Renal cortex interstitium (tissue), 11 donors: ENCODE measurements around the gene ZNF473. TPM values are rescaled to one million over a fixed set of nuclear protein-coding genes. Genes with fewer than 3 reads are reported as not detected.

Experiments
- DNase-seq, 11 donors: peaks; one replicate each; pipeline ENCODE4 v3.0.0-alpha.2; 2013; ENCODE audit warnings: low read depth in 9 of 11, low spot score in 4 of 11; ENCODE audit errors: extremely low read depth in 1 of 11
- polyA plus RNA-seq, 3 donors: library from polyadenylated mRNA; unstranded; fragments of 120-200 nt; gene quantifications; one replicate each; pipeline ENCODE4 v1.2.1, GENCODE V29; 2013; ENCODE audit not compliant: insufficient read length in 3 of 3

ZNF473 gene
- polyA plus RNA-seq, 3 donors, result 16.5 to 19.0 (median 16.5) TPM

DNA sequence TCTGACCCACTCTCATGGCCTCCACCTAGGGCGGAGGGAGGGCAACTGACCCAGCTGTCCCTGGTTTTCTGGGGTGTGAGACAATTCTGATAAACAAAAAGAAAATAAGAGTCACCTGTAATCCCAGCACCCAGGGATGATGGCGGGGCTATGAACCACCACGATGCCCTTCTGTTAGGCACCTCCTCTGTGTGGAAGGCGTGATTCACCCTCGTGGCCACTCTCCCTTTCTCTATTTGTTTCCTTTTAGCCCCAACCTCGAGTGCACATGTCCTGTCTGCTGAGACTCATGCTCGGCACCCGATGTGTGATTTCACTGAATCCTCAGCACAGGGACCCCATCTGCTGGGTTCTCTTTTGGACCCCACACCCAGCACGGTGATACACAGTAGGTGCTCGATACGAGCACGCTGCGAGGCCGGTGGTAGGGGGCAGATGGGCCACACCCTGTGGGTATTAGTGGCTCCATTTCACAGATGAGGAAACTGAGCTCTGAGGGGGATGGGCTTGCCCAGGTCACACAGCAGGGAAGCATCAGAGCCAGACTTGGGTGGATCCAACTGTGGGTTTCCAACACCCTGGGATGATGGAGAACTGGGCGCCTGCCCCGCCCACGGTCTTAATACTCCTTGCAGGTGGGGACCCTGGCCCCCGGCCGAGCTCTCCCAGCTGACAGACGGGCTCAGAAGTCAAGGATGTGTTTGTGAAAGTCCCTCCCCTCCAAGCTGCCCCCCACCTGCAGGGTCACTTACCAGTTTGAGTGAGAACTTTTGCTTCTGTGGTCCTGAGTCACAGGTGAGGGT lies 25.6 kb upstream of the ZNF473 start:
- no peak for DNase-seq

DNA sequence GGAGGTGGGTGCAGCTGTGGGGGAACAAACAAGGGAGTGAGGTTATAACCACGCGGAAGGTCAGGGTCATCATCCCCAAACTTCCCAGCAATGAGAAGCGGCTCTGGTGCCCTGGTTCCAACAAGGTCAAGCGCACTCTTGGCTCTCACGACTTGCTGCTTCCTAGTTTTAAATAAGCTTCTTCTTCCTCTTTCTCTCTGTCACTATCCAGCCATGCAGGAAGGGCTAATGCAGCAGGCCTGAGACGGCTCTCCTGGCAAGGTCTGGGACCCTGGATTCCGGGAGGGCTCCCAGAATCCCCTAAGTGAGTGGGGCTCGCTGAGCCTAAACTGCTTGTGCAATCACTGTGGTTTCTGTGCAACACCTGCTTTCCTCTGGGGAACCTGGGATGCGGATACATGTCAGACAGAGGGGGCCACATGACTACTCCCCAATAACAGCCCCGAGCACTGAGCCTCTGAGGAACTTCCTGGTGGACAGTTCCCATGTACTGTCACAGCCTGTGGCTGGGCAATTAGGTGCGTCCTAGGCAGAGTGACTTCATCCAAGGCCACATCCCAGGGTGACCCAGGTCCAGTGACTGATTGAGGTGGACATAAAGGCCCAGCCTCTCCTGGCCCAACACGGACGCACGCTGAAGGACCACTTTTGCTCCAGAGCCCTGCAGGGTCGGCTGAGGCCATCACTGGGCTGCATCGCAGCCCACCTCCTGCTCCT lies 24.8 kb upstream of the ZNF473 start:
- DNase-seq, result no peak

DNA sequence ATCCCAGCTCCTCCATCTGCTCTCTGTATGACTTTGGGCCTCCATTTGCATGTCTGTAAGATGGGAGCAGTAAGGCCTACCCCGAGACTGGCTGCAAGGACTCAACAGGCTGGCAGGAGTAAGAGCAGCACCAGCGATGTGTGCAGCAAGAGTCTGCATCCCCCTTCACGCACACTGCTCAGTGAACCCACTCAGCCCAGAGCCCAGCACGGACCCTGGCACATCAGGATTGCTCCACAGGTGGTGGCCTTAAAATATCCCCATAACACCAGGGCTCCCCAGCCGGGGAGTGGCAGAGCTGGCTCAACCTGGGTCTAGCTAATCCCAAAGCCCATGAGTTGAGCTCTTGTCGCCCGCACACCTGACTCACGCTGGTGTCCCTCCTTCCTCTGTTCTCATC lies 24.0 kb upstream of the ZNF473 start:
- DNase-seq, result no peak

DNA sequence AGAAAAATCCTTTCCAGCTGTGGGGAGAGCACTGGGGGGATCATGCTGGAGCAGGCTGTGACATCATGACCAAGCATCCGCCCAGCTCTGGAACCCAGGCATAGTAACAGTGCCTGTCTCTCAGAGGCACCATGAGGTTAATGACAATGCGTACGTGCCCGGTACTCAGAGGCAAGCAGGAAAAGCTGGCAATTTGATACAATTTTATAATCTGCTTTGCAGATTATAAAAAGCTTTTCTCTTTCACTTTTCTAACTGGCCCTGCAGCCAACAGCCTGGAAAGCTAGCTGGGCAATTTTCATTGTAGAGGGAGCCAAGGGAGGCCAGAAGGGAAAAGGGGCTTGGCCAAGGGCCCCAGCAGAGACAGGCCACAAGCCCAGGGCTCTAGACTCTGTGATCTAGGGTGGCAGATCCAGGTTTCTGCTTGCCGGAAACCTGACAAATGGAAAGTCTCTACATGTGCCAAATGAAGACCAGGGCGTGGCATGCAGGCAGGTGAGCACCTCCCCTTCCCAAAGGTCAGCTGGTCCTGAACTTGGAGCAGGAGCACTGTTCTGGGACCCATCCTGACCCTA lies 23.3 kb upstream of the ZNF473 start:
- no peak for DNase-seq

DNA sequence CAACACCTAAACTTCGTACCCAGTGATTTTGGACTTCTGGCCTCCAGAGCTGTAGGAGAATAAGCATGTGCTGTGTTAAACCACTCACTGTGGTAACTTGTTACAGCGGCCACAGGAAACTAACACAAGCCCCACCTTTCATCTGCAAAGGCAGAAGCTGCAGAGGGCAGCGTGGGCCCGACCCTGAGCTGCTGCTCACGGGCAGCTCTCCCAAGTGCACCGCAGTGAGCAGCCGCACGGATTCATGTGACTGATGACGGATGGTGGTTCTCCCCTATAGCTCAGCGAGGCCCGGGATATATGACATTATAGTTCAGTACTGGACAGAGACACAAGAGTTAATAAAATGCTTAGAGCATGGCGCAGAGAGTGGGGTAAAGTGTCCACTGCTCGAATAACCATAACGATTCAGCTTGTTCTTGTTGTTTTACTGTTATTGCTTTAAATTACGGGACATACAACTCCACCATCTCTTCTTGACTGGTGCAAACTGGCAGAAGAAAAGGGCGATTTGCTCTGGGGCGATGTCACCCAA lies 22.5 kb upstream of the ZNF473 start:
- DNase-seq, result no peak

DNA sequence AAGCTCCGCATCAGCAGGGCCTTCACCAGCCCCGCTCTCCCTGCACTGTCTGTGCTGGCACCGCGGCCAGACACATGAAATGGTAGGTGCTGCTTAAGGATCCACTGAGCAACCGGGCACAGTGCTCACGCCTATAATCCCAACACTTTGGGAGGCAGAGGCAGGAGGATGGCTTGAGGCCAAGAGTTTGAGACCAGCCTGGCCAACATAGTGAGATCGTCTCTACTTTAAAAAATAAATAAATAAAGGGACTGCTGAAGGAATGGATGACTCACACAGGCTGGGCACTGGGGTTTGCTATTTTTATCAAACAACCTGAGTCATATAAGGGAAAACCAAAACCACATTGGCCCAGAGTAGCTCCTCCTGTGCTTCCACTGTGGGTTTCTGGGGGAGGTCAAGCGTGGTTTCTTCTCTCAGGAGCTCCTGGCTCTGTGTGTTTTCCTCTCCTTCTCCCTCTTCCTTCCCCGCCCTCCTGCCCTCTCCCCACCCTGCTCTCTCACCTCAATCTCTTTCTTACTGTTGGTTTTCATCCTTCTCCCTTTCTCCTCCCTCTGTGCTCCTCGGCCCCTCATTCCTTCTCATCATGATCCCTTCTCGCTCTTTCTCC lies 21.9 kb upstream of the ZNF473 start:
- no peak for DNase-seq

DNA sequence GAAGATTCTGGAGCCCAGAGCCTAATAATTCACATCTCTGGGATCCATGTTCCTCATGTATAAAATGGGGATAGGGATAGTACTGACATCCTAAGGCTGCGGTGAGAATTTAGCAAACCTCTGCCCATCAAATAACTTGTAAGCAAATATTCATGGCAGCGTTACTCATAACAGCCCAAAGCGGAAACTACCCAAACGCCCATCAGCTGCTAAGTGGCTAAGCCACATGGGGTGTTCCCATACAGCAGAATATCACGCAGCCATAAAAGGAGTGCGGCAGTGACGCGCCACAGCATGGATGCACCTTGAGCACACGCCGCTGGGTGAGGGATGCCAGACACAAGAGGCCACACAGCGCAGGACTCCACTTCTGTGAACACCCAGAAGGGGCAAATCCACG lies 20.4 kb upstream of the ZNF473 start:
- DNase-seq, result no peak

DNA sequence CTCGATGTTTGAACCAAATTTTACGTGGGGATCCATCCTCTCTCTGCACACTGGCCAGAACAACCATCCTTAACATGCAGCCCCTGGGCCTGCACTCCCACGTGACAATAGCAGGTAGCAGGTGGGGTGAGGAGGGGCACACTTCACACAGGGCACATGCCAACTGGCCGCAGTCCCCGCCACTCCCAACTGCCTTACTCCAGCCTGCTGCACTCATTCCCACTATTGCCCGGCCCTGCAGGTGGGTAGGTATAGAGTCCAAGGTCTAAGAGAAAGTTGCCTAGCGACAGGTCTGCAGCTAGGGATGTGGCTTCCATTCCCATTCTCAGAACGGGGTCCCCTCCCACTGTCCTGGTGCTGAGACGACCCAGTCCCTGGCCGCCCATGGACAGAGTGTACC lies 18.6 kb upstream of the ZNF473 start:
- no peak for DNase-seq

DNA sequence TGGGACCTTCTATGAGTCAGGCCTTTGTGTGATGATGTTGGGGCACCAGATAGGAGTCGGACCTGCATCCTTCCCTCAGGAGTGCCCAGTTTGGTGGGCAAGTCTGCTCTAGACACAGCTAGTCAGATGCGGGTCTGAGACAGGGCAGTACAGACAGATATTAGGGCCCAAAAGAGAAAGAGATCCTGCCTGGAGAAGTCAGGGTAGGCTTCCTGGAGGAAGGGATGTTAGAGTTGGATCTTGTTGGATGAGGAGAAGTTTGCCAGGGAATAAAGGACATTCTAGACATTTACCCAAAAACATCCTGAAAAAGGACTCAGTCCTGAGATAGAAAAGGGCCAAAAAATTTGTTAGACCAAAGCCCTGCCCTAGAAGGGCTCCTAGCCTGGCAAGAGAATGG lies 17.9 kb upstream of the ZNF473 start:
- no peak for DNase-seq

DNA sequence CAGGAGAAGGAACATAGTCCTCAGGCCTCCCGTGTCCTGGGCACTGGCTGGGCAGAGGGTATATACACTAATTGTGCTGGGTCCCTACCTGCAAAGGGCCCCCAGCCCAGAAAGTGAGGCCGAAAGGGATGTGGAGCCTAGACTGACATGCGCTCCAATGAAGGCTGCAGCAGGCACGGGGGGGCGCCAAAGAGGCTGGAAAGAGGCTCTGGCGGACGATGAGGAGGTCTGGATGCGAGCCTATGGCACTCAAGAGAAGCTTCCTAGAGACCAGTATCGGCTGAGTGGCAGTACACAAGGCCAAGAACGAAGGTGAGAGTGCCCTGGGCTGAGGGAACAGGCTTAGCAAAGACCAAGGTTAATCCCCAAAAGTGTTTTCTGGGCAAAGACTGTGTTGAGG lies 17.3 kb upstream of the ZNF473 start:
- no peak for DNase-seq

DNA sequence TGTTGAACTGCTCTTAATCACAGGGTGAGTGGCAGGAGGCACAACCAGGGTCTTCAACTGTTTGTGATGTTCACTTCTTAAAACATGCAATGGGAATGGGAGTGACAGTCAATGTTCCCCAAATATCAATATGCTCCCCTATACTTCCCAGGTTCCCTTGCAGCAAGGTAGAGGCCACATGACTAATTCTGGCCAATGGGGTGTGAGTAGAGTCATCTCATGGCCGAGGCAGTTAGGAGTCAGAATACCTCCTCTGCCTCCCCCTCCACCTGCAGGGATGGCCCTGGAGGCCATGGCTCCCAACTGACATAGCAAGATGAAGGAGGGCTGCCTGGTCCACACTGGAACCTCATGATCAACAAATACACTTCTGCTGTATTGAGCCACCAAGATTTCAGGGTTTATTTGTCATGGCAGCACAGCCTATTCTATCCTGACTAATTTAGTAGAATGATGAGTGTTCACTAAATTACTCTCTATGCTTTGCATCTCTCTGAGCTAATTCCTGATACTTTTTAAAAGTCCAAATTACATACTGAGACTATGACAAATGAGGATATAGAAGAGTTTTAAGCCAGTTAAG lies 9.5 kb upstream of the ZNF473 start:
- DNase-seq, result no peak

DNA sequence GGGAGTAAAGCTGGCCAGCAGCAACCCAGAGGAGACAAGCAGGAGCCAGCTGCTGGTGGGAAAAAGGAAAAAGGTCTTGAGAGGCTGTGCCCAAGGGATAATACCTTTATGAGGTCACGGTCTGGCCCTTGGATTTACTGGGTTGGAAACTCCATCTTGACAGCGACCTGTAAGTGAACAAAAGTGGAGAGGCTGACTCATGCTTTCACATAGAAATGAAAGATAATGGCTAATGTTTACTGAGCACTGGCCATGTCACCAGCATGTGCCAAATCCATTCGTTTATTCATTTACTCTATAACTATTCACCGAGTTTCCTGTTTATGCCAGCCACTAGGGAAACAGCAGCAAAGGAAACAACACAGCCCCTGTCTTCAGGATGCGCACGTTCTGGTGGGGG lies 5.3 kb upstream of the ZNF473 start:
- no peak for DNase-seq

DNA sequence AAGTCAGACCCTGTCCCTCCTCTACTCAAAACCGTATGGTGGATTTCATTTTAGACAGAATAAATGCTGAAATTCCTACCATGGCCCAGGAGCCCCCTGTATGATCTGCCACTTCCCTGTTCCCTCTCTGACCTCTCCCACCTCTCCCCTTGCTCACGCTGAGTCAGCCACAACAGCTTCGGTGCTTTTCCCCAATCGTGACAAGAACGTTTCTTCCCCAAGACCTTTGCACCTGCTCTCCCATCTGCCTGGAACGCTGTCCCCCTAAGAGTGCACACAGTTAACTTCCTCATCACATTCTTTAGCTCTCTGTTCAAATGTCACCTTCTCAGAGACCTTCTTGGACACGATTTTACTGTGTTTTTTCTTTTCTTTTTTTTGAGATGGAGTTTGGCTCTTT lies 3.0 kb upstream of the ZNF473 start:
- no peak for DNase-seq

DNA sequence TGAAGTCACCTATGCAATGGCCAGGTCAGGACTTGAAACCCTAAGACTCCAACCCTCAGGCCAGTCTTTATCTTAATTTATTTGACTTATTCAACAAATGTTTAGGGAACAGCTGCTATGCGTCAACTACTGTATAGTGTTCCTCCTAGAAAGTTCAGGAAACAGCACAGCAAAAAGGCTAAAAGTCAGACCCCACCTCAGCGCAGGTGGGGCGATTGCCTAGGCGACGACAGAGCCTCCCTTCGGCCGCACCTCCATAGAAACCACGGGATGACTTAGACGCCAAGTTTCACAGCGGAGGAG lies 1.1 kb upstream of the ZNF473 start:
- peak in 1 of 11 donors; percentile 30 for DNase-seq

DNA sequence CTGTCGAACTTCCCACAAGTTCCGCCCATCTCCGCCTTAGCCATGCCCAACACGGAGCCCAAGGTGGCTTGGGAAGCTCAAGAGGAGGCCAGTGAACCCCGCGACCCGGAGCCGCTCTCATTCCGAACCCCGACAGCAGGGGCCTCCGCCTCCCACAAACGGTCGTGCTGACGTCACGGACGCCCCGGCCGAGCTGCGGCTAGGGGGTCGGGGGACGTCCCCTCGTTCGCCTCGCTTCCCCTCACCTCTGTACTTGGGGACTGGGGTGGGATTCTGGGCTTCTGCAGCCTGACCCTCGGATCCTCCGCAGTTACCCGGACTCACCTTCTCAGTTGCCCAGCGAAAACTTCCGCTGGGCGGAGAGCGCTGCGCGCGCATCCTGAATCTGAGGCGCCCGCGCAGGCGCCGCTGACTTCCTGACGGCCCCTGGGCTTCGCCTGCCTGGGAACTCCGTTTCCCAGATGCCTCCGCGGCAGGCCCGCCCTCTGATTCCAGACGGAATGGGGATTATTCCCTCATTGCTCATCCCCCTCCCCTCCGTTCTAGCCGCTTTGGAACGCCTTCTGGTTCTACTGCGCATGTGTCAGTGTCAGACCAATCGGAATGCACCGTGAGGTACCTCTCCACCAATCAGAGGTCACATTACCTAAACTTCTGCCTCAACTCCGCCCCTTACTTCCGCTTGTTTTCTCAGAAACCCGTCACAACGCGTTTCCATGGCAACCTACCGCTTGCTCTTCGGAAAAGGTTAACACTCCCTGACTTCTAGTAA lies 597 bp upstream of the ZNF473 start, which contains the start of gene VRK3:
TSS of gene VRK3 (minus strand) at position 351 of the 772 bp plus-strand sequence. CDS start 9,210 bp downstream, outside the sequence.
- DNase-seq, result peak; percentile 99 to 100 (median 100)

DNA sequence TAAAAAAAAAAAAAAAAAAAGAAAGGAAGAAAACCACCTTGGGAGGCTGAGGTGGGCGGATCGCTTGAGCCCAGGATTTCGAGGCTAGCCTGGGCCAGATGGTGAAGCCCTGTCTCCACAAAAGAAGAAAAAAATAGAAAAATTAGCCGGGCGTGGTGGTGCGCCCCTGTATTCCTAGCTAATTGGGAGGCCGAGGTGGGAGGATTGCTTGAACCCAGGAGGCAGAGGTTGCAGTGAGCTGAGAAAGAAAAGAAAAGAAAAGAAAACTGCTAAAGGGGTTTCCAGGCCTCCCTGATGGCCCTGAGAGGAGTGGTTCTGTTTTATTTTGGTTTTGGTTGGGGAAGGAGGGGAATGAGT lies 723 bp downstream of the ZNF473 start:
- DNase-seq, result no peak

DNA sequence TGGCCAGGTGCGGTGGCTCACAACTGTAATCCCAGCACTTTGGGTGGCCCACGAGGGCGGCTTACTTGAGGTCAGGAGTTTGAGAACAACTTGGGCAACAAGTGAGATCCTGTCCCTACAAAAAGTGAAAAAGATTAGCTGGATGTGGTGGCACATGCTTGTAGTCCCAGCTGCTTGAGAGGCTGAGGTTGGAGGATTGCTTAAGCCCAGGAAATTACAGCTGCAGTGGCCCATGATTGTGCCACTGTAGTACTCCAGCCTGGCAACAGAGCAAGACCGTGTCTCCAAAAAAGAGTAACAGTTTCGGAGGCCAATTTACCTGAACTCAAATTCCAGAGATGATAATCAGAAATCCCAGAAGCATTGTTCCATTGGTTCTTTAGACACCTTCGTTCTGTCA lies 4.4 kb downstream of the ZNF473 start:
- no peak for DNase-seq

DNA sequence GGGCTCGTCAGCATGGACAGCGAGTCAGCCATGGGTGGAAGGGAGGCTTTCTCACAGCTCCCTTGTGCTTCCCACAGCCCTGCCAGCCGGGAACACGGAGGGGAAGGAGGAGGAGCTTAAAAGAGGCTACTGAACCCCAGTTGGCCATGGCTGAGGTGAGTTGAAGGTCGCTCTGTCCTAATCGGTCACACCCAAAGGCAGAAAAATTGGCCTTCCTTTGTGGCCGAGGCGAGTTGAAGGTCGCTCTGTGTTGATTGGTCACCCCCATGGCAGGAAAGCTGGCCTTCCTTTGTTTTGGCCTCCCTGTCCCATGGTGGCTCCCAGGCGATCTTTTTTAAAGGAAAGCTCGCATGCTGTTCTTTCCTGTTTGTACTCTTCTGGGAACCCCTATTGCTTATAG lies 5.1 kb downstream of the ZNF473 start:
- no peak for DNase-seq

DNA sequence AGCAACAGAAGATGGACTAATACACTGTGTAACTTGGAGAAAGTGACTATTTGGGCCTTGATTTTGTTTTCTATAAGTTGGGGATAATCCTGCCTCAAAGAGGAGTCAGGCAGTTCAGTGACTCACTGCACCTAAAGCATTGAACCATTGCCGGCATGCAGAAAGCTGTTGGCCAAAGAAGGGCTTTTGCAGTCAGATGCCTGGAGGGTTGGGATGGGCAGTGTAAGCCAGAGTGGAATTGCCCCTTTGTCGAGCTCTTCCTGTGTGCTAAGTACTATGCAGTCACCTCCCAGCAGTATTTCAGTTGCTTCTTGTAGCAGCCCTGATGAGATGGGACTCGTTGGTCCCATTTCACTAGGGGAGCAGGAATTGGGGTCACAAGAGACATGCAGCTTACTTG lies 11.1 kb downstream of the ZNF473 start:
- DNase-seq, result no peak
